K562 (cell line): Measurements from ENCODE around the gene VARS1. TPM values are rescaled to one million over a fixed set of nuclear protein-coding genes. Genes with fewer than 3 reads are reported as not detected.

Experiments
- BCOR ChIP-seq: fragments of 450-650 bp; IDR thresholded peaks from 2 replicates; pipeline ENCODE4 v1.6.1; 2016
- DPF2 ChIP-seq: fragments of 450-650 bp; IDR thresholded peaks from 2 replicates; pipeline ENCODE4 v1.6.1; 2016
- NEUROD1 ChIP-seq: fragments of 150-350 bp; IDR thresholded peaks from 2 replicates; pipeline ENCODE4 v1.6.1; 2014; ENCODE audit warnings: borderline replicate concordance, low read length, low read depth; ENCODE audit not compliant: partially characterized antibody
- POLR2AphosphoS2 ChIP-seq: IDR thresholded peaks from 2 replicates; pipeline ENCODE4 v1.6.1; 2012; ENCODE audit warnings: low read length, improper control_type of control experiment
- SMAD4 ChIP-seq: fragments of 250-450 bp; sonication (Bioruptor Pico); conservative IDR thresholded peaks from 2 replicates; pipeline ENCODE4 v1.8.0; 2021; ENCODE audit warnings: inconsistent platforms, mild to moderate bottlenecking, moderate library complexity
- ZKSCAN1 ChIP-seq: fragments of 150-350 bp; IDR thresholded peaks from 2 replicates; pipeline ENCODE4 v1.6.1; 2016; ENCODE audit warnings: low read depth, low read length
- polyA plus RNA-seq, 8 experiments: library from polyadenylated mRNA; depleted of rRNA in 4 of 8; stranded (reverse) in 5 of 8; unstranded in 3 of 8; fragments of >200 nt; fragmentation: Nextera tagmentation in 2 of 8; fragmentation: Illumina TruSeq in 1 of 8; extraction: Ambion mirVana in 2 of 8; extraction: Trizol in 1 of 8; gene quantifications; 2 replicates each; pipeline versions ENCODE4 v1.2.1 to v1.2.3, GENCODE V29; 2011 to 2014; ENCODE audit warnings: inconsistent platforms in 1 of 8, missing spikeins in 1 of 8
- total RNA-seq, 7 experiments: library from RNA; depleted of rRNA in 6 of 7; stranded (reverse); fragments of >200 nt in 6 of 7; fragmentation: Illumina TruSeq in 2 of 7; extraction: Trizol in 2 of 7; gene quantifications; 2 replicates each; pipeline versions ENCODE4 v1.2.1 to v1.2.3, GENCODE V29; 2011 to 2021; ENCODE audit warnings: low replicate concordance in 1 of 7
- TF ChIP-seq, protein P1 (sequence below): fragments of 250-450 bp; sonication (Bioruptor Pico); IDR thresholded peaks from 2 replicates; pipeline ENCODE4 v1.5.1; 2021; ENCODE audit warnings: mild to moderate bottlenecking
- TF ChIP-seq, protein P2 (sequence below), 3 experiments: fragments of 200-800 bp in 1 of 3; sonication (Bioruptor generic) in 1 of 3; sonication (generic) in 1 of 3; formaldehyde crosslinking in 1 of 3; IDR thresholded peaks; 2 replicates each; pipeline versions ENCODE4 v1.6.1 to v1.8.0; 2016 to 2022; ENCODE audit warnings: mild to moderate bottlenecking in 2 of 3, missing compliant biosample characterization in 2 of 3, missing genetic modification characterization in 2 of 3, missing genetic modification reagents in 1 of 3
- TF ChIP-seq, protein P3 (sequence below): fragments of 250-450 bp; sonication (Bioruptor Pico); IDR thresholded peaks from 2 replicates; pipeline ENCODE4 v1.4.0; 2020
- TF ChIP-seq, protein P4 (sequence below), 2 experiments: IDR thresholded peaks; 2 replicates each; pipeline ENCODE4 v1.6.1; 2011; ENCODE audit warnings: borderline replicate concordance in 1 of 2, control low read depth in 1 of 2, low read depth in 1 of 2, low read length in 1 of 2, mild to moderate bottlenecking in 1 of 2, mixed read lengths in 1 of 2, moderate library complexity in 1 of 2; ENCODE audit not compliant: insufficient read depth in 1 of 2, insufficient read length in 1 of 2, poor library complexity in 1 of 2, severe bottlenecking in 1 of 2; ENCODE audit errors: extremely low read depth in 1 of 2
- TF ChIP-seq, protein P5 (sequence below): fragments of 250-450 bp; sonication (Bioruptor Pico); IDR thresholded peaks from 2 replicates; pipeline ENCODE4 v1.4.0; 2020; ENCODE audit warnings: mild to moderate bottlenecking, moderate library complexity, borderline replicate concordance

The VARS1 gene
- total and polyA plus RNA-seq, 9 of the 15 experiments (the other 6 are each of a cell fraction or from before 2014, with no cell fraction given) = 2.9 to 488 (median 130) TPM

DNA sequence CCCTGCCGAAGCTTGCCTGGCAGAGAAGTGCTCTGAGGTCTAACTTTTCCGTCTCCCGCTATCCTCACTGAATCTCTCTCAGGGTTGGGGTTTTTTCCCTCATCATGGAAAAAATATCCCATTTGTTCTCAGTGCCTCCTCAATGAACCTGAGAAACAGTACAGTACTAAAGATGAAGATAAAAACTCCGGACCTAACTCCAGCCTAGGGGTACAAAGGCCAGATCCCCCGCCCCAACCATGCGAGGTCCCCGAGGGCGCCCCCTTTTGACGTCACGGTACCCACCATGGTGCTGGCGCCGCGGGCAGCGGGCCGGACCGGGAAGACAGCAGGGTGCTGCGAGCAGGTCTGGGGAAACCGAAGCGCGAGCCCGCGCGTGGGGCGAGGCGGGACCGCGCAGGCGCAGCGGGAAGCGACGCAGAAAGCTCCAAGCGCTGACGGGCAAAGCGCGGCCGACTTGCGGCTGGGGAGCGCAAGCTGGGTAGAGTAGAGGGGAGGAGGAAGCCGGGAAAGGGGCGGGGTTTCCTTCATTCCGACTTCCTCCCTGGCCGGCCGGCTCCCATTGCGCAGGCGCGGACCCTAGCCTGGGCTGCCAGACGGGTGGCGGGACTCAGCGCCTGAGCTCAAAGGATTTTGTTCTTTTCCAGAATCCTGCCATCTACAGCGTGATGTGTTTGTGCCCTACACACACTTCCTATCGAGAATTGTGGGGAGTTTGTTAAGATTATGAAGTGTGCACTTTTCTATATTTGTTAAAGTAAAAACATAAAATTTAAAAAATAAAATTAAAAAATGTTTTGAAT lies 11.1 kb upstream of the VARS1 start, which contains the start of gene LSM2 (continued):
- TF ChIP-seq, protein P1, sequence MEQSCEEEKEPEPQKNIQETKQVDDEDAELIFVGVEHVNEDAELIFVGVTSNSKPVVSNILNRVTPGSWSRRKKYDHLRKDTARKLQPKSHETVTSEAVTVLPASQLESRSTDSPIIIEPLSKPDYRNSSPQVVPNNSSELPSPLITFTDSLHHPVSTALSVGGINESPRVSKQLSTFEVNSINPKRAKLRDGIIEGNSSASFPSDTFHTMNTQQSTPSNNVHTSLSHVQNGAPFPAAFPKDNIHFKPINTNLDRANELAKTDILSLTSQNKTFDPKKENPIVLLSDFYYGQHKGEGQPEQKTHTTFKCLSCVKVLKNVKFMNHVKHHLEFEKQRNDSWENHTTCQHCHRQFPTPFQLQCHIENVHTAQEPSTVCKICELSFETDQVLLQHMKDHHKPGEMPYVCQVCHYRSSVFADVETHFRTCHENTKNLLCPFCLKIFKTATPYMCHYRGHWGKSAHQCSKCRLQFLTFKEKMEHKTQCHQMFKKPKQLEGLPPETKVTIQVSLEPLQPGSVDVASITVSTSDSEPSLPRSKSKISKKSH = no peak
- peak; percentile 92; the same call in 1 of the 2 replicates for TF ChIP-seq POLR2AphosphoS2
- peak; percentile 53 for TF ChIP-seq ZKSCAN1
- TF ChIP-seq, protein P2, sequence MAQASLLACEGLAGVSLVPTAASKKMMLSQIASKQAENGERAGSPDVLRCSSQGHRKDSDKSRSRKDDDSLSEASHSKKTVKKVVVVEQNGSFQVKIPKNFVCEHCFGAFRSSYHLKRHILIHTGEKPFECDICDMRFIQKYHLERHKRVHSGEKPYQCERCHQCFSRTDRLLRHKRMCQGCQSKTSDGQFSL (CRISPR knock-in tag; IDR thresholded peaks at IDR 0.05) = 0 out of 2 replicates have a peak, but pooled peaks have one; percentile 61
- TF ChIP-seq, protein P2 (tag; IDR thresholded peaks at IDR 0.05) = no peak
- TF ChIP-seq DPF2 = peak; percentile 45
- peak; percentile 77 for TF ChIP-seq NEUROD1
- TF ChIP-seq, protein P3, sequence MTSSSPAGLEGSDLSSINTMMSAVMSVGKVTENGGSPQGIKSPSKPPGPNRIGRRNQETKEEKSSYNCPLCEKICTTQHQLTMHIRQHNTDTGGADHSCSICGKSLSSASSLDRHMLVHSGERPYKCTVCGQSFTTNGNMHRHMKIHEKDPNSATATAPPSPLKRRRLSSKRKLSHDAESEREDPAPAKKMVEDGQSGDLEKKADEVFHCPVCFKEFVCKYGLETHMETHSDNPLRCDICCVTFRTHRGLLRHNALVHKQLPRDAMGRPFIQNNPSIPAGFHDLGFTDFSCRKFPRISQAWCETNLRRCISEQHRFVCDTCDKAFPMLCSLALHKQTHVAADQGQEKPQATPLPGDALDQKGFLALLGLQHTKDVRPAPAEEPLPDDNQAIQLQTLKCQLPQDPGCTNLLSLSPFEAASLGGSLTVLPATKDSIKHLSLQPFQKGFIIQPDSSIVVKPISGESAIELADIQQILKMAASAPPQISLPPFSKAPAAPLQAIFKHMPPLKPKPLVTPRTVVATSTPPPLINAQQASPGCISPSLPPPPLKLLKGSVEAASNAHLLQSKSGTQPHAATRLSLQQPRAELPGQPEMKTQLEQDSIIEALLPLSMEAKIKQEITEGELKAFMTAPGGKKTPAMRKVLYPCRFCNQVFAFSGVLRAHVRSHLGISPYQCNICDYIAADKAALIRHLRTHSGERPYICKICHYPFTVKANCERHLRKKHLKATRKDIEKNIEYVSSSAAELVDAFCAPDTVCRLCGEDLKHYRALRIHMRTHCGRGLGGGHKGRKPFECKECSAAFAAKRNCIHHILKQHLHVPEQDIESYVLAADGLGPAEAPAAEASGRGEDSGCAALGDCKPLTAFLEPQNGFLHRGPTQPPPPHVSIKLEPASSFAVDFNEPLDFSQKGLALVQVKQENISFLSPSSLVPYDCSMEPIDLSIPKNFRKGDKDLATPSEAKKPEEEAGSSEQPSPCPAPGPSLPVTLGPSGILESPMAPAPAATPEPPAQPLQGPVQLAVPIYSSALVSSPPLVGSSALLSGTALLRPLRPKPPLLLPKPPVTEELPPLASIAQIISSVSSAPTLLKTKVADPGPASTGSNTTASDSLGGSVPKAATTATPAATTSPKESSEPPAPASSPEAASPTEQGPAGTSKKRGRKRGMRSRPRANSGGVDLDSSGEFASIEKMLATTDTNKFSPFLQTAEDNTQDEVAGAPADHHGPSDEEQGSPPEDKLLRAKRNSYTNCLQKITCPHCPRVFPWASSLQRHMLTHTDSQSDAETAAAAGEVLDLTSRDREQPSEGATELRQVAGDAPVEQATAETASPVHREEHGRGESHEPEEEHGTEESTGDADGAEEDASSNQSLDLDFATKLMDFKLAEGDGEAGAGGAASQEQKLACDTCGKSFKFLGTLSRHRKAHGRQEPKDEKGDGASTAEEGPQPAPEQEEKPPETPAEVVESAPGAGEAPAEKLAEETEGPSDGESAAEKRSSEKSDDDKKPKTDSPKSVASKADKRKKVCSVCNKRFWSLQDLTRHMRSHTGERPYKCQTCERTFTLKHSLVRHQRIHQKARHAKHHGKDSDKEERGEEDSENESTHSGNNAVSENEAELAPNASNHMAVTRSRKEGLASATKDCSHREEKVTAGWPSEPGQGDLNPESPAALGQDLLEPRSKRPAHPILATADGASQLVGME (CRISPR knock-in tag) = no peak
- peak; percentile 95 for TF ChIP-seq SMAD4 (CRISPR knock-in tag)
- TF ChIP-seq, protein P4, sequence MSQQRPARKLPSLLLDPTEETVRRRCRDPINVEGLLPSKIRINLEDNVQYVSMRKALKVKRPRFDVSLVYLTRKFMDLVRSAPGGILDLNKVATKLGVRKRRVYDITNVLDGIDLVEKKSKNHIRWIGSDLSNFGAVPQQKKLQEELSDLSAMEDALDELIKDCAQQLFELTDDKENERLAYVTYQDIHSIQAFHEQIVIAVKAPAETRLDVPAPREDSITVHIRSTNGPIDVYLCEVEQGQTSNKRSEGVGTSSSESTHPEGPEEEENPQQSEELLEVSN (IDR thresholded peaks at IDR 0.05; ENCODE audit: borderline replicate concordance in 1 of 2, extremely low read depth in 1 of 2, insufficient read depth in 1 of 2, insufficient read length in 1 of 2, low read depth in 1 of 2, low read length in 1 of 2, poor library complexity in 1 of 2, severe bottlenecking in 1 of 2) = peak; percentile 84 to 86
- TF ChIP-seq BCOR = peak; percentile 77
- TF ChIP-seq, protein P5, sequence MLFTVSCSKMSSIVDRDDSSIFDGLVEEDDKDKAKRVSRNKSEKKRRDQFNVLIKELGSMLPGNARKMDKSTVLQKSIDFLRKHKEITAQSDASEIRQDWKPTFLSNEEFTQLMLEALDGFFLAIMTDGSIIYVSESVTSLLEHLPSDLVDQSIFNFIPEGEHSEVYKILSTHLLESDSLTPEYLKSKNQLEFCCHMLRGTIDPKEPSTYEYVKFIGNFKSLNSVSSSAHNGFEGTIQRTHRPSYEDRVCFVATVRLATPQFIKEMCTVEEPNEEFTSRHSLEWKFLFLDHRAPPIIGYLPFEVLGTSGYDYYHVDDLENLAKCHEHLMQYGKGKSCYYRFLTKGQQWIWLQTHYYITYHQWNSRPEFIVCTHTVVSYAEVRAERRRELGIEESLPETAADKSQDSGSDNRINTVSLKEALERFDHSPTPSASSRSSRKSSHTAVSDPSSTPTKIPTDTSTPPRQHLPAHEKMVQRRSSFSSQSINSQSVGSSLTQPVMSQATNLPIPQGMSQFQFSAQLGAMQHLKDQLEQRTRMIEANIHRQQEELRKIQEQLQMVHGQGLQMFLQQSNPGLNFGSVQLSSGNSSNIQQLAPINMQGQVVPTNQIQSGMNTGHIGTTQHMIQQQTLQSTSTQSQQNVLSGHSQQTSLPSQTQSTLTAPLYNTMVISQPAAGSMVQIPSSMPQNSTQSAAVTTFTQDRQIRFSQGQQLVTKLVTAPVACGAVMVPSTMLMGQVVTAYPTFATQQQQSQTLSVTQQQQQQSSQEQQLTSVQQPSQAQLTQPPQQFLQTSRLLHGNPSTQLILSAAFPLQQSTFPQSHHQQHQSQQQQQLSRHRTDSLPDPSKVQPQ = 0 out of 2 replicates have a peak, but pooled peaks have one; percentile 10
